ENCODE measurements around the gene KRIT1.

GRCh38 chr7:92253251-92253650, 7.5 kb upstream of the KRIT1 start:
- TF ChIP-seq CTCF (IDR thresholded peaks at IDR 0.05) (no peak), POLR2A (IDR thresholded peaks at IDR 0.05) (no peak)
